A549 (cell line): ENCODE data around the gene SACS. TPM values are rescaled to one million over a fixed set of nuclear protein-coding genes. Genes with fewer than 3 reads are reported as not detected.

Source experiments
- ATAC-seq, 2 experiments: fragments of 200-7000 bp in 1 of 2; fragments of >200 bp in 1 of 2; cut with Nextera tagmentation in 1 of 2; cut with Tn5 transposase in 1 of 2; 3 replicates each; pipeline versions ENCODE4 v1.8.0 to v1.9.1; 2018 to 2020; ENCODE audit warnings: mild to moderate bottlenecking in 1 of 2, moderate library complexity in 1 of 2
- CTCF ChIA-PET: fragments of 300-600 bp; sonication (Branson Sonifier 250); formaldehyde crosslinking; extraction: SDS; loops from one replicate; lab custom pipeline; 2021; ENCODE audit warnings: antibody characterized with exemption, inconsistent platforms; lab: Yijun Ruan, JAX
- POLR2A ChIA-PET: fragments of 350-600 bp; formaldehyde crosslinking; extraction: SDS; loops from one replicate; lab custom pipeline; 2021; ENCODE audit warnings: antibody characterized with exemption, inconsistent platforms; lab: Yijun Ruan, JAX
- DNase-seq, 2 experiments: peaks; one replicate each; pipeline versions ENCODE4 v3.0.0 to v3.0.0-alpha.2; 2011 to 2016; ENCODE audit warnings: low read depth in 1 of 2, low spot score in 1 of 2
- FAIRE-seq: peaks from 2 replicates; lab custom pipeline; 2011; peaks lifted over from hg19 to GRCh38; lab: Jason Lieb, UNC
- H3K27ac ChIP-seq, 2 experiments: fragments of >200 bp; sonication (Bioruptor Twin); formaldehyde crosslinking; 3 replicates each; pipeline ENCODE4 v1.5.1; 2016 to 2017
- H3K4me1 ChIP-seq: fragments of >200 bp; sonication (Bioruptor Twin); formaldehyde crosslinking; 3 replicates; pipeline ENCODE4 v1.6.1; 2016
- H3K4me2 ChIP-seq: fragments of >200 bp; sonication (Bioruptor Twin); formaldehyde crosslinking; 3 replicates; pipeline ENCODE4 v1.6.1; 2016
- H3K4me3 ChIP-seq: fragments of >200 bp; sonication (Bioruptor Twin); formaldehyde crosslinking; 3 replicates; pipeline ENCODE4 v1.5.1; 2016
- H3K9me3 ChIP-seq: fragments of >200 bp; sonication (Bioruptor Twin); formaldehyde crosslinking; 3 replicates; pipeline ENCODE4 v1.6.1; 2016
- CBX2 ChIP-seq: fragments of 200-600 bp; sonication (generic); IDR thresholded peaks from 2 replicates; pipeline ENCODE4 v1.6.1; 2016; ENCODE audit warnings: low read depth, mild to moderate bottlenecking, borderline replicate concordance
- CBX8 ChIP-seq: fragments of 200-600 bp; sonication (generic); IDR thresholded peaks from 2 replicates; pipeline ENCODE4 v1.6.1; 2016
- CEBPB ChIP-seq, 2 experiments: fragments of >200 bp in 1 of 2; sonication (Bioruptor Twin) in 1 of 2; formaldehyde crosslinking in 1 of 2; IDR thresholded peaks; 2 replicates each; pipeline ENCODE4 v1.6.1; 2012 to 2016
- FOSL2 ChIP-seq, 2 experiments: fragments of 450-650 bp in 1 of 2; fragments of >200 bp in 1 of 2; sonication (Bioruptor Twin) in 1 of 2; formaldehyde crosslinking; IDR thresholded peaks; 2 replicates each; pipeline versions ENCODE4 v1.5.0 to v1.6.1; 2016 to 2020; ENCODE audit warnings: mild to moderate bottlenecking in 1 of 2, moderate library complexity in 1 of 2
- FOXS1 ChIP-seq: fragments of 250-450 bp; sonication (Bioruptor Pico); IDR thresholded peaks from 2 replicates; pipeline ENCODE4 v1.5.0; 2020; ENCODE audit warnings: mild to moderate bottlenecking, moderate library complexity
- HOXA7 ChIP-seq: fragments of 250-450 bp; sonication (Bioruptor Pico); IDR thresholded peaks from 2 replicates; pipeline ENCODE4 v1.5.0; 2020; ENCODE audit warnings: mild to moderate bottlenecking, moderate library complexity
- JUNB ChIP-seq: fragments of >200 bp; sonication (Bioruptor Twin); formaldehyde crosslinking; IDR thresholded peaks from 2 replicates; pipeline ENCODE4 v1.6.1; 2016
- KDM1A ChIP-seq: fragments of 200-600 bp; sonication (generic); IDR thresholded peaks from 2 replicates; pipeline ENCODE4 v1.6.1; 2016; ENCODE audit warnings: low read depth, mild to moderate bottlenecking
- PHF8 ChIP-seq: fragments of 200-600 bp; sonication (generic); IDR thresholded peaks from 2 replicates; pipeline ENCODE4 v1.6.1; 2016; ENCODE audit warnings: low read depth, mild to moderate bottlenecking, antibody characterized with exemption, moderate library complexity, borderline replicate concordance
- POLR2AphosphoS2 ChIP-seq: conservative IDR thresholded peaks from 2 replicates; pipeline ENCODE4 v1.6.1; 2012; ENCODE audit warnings: low read length, improper control_type of control experiment, inconsistent platforms
- ZNF302 ChIP-seq: fragments of 250-450 bp; sonication (Bioruptor Pico); IDR thresholded peaks from 2 replicates; pipeline ENCODE4 v1.9.0; 2021; ENCODE audit warnings: inconsistent platforms, mild to moderate bottlenecking, moderate library complexity
- WGBS: methylation state at CpG from one replicate; pipeline ENCODE4 v1.1.6; 2017; ENCODE audit errors: missing lambda C conversion rate; 5-methylcytosine and 5-hydroxymethylcytosine counted together
- polyA plus RNA-seq, 4 experiments: library from polyadenylated mRNA; depleted of rRNA in 3 of 4; stranded (reverse); fragments of >200 nt; fragmentation: RNase III in 1 of 4; extraction: RNeasy Plus Mini Kit Qiagen cat#74134 plus additional on column Dnase treatment in 1 of 4; gene quantifications; 2 replicates in 3 of 4; 3 replicates in 1 of 4; pipeline ENCODE4 v1.2.3, GENCODE V29; 2011 to 2017
- TF ChIP-seq, protein P1 (sequence below): fragments of 200-600 bp; sonication (generic); IDR thresholded peaks from 2 replicates; pipeline ENCODE4 v1.6.1; 2016; ENCODE audit warnings: antibody characterized with exemption, mild to moderate bottlenecking, moderate library complexity
- TF ChIP-seq, protein P2 (sequence below): fragments of >200 bp; sonication (Bioruptor Twin); formaldehyde crosslinking; IDR thresholded peaks from 3 replicates; pipeline ENCODE4 v1.5.1; 2016
- TF ChIP-seq, protein P3 (sequence below): fragments of >200 bp; sonication (Bioruptor Twin); formaldehyde crosslinking; IDR thresholded peaks from 3 replicates; pipeline ENCODE4 v1.6.1; 2016
- TF ChIP-seq, protein P4 (sequence below): fragments of 250-450 bp; sonication (Bioruptor Pico); IDR thresholded peaks from 2 replicates; pipeline ENCODE4 v1.5.0; 2020; ENCODE audit warnings: low read depth, mild to moderate bottlenecking, moderate library complexity

Gene SACS
- polyA plus RNA-seq, 2 of the 4 experiments (the other 2 are of a cell fraction) = 6.9 to 23.8 TPM

DNA sequence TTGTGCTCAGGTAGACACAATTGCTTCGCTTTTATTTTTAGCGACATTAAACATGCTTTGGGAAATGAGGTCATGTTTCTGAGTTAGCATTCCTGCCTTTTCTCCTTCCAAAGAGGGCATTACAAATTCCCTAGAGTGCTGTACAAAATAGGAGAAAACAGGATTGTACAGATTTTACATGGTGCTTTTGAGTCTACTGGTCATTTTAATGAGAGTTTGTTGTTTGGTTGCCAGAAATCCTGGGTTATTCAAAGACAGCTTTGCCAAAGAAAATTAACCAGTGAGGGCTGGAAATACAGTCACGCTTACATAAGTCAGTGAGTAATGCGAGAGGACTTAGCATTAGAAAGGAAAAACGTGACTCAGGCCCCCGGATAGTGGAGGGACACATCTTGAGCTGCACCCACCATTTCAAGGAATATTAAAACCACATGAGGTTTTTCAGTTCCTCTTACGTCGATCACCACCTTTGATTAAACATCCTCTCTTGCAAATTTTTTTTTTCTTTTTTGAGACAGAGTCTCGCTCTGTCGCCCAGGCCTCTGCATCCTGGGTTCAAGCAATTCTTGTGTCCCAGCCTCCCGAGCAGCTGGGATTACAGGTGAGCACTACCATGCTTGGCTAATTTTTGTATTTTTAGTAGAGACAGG, 55.4 kb downstream of the SACS start:
- Histone ChIP-seq H3K4me3 (no peak overlapping the region), H3K4me1 (peaks cover 17% of the 10 kb centered on the region), H3K4me2 (peak overlapping the region; percentile 30; the same call in 2 of the 3 replicates), H3K9me3 (no peaks in the 10 kb centered on the region), H3K27ac (peak overlapping the region; percentile 21 to 50; a peak in 3 of 6 replicates)
- POLR2A ChIA-PET = no interaction called here
- TF ChIP-seq CBX8 (no peak), FOSL2 (IDR thresholded peaks at IDR 0.05) (no peak), FOSL2 (CRISPR knock-in tag; IDR thresholded peaks at IDR 0.05) (peak; percentile 40)
- CTCF ChIA-PET = interaction anchor here (0.8 kb wide), 1 partner anchor 15 kb away, joined by 3 read pairs; no protein-coding TSS in a partner anchor
- ATAC-seq (no peak), DNase-seq (peak; percentile 37 to 38), FAIRE-seq (no peak)
- whole genome bisulfite sequencing = 46% methylated on average over 11 of the region's 11 CpGs

DNA sequence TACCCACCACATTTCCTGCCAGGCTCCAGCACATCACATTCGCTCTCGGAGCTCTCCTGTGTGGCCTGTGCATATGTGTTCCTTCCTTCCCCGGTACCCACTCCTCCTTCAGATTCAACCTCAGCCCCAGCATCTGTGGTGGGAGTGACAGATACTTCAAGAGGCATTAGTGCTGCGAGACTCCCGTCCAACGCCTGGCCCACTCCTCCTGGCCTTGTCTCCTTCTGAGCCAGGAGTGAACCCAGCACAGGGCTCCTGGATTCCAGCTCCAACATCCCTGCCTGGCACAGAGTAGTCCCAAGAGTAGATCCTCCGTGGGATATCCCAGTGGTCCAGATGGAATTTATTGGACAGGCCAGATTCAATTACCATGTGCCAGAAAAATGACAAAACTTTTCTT, 55.9 kb downstream of the SACS start:
- FAIRE-seq (no peak), ATAC-seq (no peak), DNase-seq (no peak)
- Histone ChIP-seq H3K27ac (peak overlapping the region; percentile 21 to 50; a peak in 3 of 6 replicates), H3K9me3 (no peaks in the 10 kb centered on the region), H3K4me1 (peaks cover 22% of the 10 kb centered on the region), H3K4me3 (no peak overlapping the region), H3K4me2 (peak overlapping the region; percentile 30; the same call in 2 of the 3 replicates)
- ChIA-PET POLR2A (no interaction called here), CTCF (interaction anchor here (0.8 kb wide), 1 partner anchor 15 kb away, joined by 3 read pairs; no protein-coding TSS in a partner anchor)
- WGBS = 88% methylated on average over 7 of the region's 7 CpGs
- TF ChIP-seq HOXA7 (CRISPR knock-in tag) (no peak), POLR2AphosphoS2 (no peak), JUNB (no peak), ZNF302 (CRISPR knock-in tag) (no peak), PHF8 (no peak), CEBPB (IDR thresholded peaks at IDR 0.05) (no peak), KDM1A (no peak), FOXS1 (no peak), CBX2 (no peak)
- TF ChIP-seq, protein P1, sequence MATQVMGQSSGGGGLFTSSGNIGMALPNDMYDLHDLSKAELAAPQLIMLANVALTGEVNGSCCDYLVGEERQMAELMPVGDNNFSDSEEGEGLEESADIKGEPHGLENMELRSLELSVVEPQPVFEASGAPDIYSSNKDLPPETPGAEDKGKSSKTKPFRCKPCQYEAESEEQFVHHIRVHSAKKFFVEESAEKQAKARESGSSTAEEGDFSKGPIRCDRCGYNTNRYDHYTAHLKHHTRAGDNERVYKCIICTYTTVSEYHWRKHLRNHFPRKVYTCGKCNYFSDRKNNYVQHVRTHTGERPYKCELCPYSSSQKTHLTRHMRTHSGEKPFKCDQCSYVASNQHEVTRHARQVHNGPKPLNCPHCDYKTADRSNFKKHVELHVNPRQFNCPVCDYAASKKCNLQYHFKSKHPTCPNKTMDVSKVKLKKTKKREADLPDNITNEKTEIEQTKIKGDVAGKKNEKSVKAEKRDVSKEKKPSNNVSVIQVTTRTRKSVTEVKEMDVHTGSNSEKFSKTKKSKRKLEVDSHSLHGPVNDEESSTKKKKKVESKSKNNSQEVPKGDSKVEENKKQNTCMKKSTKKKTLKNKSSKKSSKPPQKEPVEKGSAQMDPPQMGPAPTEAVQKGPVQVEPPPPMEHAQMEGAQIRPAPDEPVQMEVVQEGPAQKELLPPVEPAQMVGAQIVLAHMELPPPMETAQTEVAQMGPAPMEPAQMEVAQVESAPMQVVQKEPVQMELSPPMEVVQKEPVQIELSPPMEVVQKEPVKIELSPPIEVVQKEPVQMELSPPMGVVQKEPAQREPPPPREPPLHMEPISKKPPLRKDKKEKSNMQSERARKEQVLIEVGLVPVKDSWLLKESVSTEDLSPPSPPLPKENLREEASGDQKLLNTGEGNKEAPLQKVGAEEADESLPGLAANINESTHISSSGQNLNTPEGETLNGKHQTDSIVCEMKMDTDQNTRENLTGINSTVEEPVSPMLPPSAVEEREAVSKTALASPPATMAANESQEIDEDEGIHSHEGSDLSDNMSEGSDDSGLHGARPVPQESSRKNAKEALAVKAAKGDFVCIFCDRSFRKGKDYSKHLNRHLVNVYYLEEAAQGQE = no peak
- TF ChIP-seq, protein P2, sequence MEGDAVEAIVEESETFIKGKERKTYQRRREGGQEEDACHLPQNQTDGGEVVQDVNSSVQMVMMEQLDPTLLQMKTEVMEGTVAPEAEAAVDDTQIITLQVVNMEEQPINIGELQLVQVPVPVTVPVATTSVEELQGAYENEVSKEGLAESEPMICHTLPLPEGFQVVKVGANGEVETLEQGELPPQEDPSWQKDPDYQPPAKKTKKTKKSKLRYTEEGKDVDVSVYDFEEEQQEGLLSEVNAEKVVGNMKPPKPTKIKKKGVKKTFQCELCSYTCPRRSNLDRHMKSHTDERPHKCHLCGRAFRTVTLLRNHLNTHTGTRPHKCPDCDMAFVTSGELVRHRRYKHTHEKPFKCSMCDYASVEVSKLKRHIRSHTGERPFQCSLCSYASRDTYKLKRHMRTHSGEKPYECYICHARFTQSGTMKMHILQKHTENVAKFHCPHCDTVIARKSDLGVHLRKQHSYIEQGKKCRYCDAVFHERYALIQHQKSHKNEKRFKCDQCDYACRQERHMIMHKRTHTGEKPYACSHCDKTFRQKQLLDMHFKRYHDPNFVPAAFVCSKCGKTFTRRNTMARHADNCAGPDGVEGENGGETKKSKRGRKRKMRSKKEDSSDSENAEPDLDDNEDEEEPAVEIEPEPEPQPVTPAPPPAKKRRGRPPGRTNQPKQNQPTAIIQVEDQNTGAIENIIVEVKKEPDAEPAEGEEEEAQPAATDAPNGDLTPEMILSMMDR = no peak
- TF ChIP-seq, protein P3, sequence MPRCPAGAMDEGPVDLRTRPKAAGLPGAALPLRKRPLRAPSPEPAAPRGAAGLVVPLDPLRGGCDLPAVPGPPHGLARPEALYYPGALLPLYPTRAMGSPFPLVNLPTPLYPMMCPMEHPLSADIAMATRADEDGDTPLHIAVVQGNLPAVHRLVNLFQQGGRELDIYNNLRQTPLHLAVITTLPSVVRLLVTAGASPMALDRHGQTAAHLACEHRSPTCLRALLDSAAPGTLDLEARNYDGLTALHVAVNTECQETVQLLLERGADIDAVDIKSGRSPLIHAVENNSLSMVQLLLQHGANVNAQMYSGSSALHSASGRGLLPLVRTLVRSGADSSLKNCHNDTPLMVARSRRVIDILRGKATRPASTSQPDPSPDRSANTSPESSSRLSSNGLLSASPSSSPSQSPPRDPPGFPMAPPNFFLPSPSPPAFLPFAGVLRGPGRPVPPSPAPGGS = no peak
- TF ChIP-seq, protein P4, sequence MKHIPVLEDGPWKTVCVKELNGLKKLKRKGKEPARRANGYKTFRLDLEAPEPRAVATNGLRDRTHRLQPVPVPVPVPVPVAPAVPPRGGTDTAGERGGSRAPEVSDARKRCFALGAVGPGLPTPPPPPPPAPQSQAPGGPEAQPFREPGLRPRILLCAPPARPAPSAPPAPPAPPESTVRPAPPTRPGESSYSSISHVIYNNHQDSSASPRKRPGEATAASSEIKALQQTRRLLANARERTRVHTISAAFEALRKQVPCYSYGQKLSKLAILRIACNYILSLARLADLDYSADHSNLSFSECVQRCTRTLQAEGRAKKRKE (CRISPR knock-in tag) = no peak
